ENCODE results near the gene SFI1.
"Not testable (repeated sequence)": the region's sequence is repeated elsewhere in the genome, so short reads cannot be mapped to it uniquely, and the experiment has no call there.

Gene SFI1

DNA sequence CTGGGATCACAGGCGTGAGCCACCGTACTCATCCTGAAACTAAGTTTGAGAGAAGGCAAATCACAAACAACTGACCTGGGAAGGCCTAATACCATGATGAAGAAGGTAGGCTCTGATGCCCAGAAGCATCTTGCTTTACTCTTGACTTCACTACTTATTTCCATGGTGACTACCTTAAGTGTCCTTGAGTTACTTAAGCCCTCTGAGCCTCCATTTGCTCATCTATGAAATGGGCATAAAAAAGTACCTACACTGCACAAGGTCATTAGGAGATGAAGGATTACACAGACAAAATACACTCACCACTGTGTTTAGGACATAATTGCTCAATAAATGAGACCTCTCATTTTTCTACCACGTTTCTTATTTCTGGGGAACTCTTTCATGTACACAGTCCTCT is 34.6 kb upstream of the SFI1 start:
- ChIA-PET CTCF (interaction anchor here (0.6 kb wide), 1 partner anchor 183 kb away, joined by 5 read pairs; no protein-coding TSS in a partner anchor), POLR2A (ENCODE audit: low non-redundant PET) (no interaction called here)
- DNase-seq (ENCODE audit: low spot score), result no peak
- H3K27ac ChIP-seq, result no peak overlapping the region
- TF ChIP-seq, protein P1, sequence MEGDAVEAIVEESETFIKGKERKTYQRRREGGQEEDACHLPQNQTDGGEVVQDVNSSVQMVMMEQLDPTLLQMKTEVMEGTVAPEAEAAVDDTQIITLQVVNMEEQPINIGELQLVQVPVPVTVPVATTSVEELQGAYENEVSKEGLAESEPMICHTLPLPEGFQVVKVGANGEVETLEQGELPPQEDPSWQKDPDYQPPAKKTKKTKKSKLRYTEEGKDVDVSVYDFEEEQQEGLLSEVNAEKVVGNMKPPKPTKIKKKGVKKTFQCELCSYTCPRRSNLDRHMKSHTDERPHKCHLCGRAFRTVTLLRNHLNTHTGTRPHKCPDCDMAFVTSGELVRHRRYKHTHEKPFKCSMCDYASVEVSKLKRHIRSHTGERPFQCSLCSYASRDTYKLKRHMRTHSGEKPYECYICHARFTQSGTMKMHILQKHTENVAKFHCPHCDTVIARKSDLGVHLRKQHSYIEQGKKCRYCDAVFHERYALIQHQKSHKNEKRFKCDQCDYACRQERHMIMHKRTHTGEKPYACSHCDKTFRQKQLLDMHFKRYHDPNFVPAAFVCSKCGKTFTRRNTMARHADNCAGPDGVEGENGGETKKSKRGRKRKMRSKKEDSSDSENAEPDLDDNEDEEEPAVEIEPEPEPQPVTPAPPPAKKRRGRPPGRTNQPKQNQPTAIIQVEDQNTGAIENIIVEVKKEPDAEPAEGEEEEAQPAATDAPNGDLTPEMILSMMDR (conservative IDR thresholded peaks at IDR 0.05; ENCODE audit: low read depth), result no peak

DNA sequence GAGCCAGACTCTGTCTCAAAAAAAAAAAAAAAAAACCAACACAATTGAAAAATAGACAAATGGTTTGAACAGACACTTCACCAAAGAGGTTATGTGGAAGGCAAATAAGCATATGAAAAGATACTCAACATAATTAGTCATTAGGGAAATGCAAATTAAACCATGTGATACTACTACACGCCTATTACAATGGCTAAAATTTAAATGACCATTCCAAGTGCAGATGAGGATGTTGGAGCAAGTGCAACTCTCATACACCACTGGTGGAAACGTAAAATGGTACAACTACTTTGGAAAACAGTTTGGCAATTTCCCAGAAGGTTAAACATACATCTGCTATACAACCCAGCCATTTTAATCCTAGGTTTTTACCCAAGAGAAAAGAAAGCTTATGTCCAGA is 31.0 kb upstream of the SFI1 start:
- TF ChIP-seq, protein P1 (conservative IDR thresholded peaks at IDR 0.05; ENCODE audit: low read depth), result no peak
- ChIA-PET POLR2A (ENCODE audit: low non-redundant PET) (interaction anchor here (0.6 kb wide), 1 partner anchor 24 kb away, joined by 6 read pairs; no protein-coding TSS in a partner anchor), CTCF (no interaction called here)
- DNase-seq (ENCODE audit: low spot score), result no peak
- H3K27ac ChIP-seq, result no peak overlapping the region

DNA sequence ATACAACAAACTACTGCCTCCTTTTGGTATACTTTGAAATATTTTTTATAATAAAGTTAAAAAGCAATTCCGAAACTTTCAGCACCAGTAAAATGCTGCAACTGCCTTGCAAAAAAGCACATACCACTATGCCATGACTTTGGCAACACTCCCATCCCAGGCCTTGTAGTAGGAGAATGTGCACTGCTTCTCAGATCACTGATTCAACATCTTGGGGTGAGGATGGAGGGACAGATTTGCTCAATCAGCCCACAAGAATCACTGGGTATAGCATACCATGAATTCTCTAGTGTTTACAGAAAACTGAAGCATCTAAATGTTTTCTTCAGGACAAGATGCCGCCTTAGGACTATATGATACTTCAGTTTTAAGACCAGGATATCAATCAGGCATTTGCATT is 21.6 kb upstream of the SFI1 start:
- POLR2A ChIA-PET (ENCODE audit: low non-redundant PET), result no interaction called here
- DNase-seq (ENCODE audit: low spot score), result no peak
- CTCF ChIA-PET, result no interaction called here
- H3K27ac ChIP-seq, result no peak overlapping the region
- TF ChIP-seq, protein P1 (conservative IDR thresholded peaks at IDR 0.05; ENCODE audit: low read depth), result no peak

DNA sequence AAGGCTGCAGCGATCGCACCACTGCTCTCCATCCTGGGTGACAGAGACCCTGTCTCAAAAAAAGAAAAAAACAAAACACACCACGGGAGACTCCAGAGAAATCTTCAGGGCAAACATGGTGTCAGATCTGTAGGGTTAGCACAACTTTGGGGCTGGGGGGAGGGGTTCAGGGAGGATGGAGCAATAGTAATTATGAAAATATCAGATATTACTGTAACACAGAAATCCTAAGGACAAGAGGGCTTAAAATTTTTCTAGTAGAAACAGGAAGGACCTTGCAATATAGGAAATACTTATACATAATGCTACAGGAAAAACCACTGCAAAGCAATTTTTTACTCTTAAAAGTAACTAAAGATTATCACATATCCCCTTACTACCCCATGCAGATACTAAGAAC is 20.5 kb upstream of the SFI1 start:
- ChIA-PET POLR2A (ENCODE audit: low non-redundant PET) (no interaction called here), CTCF (no interaction called here)
- TF ChIP-seq, protein P1 (conservative IDR thresholded peaks at IDR 0.05; ENCODE audit: low read depth), result no peak

DNA sequence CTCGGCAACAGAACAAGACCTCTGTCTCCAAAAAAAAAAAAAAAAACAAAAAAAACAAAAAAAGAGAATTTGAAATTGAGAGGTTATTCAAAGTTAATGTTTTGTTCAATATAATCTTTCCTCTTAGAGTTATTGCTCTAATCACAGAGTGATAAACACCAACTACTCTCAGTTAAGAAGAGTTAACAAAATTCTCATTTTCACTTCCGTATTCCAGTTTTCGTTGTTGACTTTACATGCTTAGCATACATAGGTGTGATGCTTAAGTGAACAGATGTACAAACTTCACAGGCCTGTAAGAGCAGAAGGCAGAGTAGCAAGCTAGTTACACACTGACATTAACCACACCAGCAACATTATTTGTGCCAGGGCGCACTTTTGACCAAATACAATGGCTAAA is 19.0 kb upstream of the SFI1 start:
- no peak overlapping the region for H3K27ac ChIP-seq
- CTCF ChIA-PET, result no interaction called here
- POLR2A ChIA-PET (ENCODE audit: low non-redundant PET), result no interaction called here
- no peak for DNase-seq (ENCODE audit: low spot score)
- TF ChIP-seq, protein P1 (conservative IDR thresholded peaks at IDR 0.05; ENCODE audit: low read depth), result no peak

More for the DNA sequence above, 20.5 kb upstream of the SFI1 start:
- no peak for DNase-seq (ENCODE audit: low spot score)
- H3K27ac ChIP-seq, result no peak overlapping the region

DNA sequence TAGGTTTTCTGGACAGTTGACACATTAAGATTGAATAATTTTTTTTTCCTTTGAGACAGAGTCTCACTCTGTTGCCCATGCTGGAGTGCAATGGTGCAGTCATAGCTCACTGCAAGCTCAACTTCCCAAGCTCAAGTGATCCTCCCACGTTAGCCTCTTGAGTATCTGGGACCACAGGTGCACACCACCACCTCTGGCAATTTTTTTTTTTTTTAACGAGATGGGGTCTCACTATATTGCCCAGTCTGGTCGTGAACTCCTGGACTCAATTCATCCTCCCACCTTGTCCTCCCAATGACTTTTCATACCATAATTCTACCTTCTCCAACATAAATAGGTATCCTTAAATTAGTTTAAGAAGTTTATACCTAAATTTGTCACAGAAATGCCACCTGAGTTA is 15.2 kb upstream of the SFI1 start:
- TF ChIP-seq, protein P1 (conservative IDR thresholded peaks at IDR 0.05; ENCODE audit: low read depth), result no peak
- DNase-seq (ENCODE audit: low spot score), result no peak
- no peak overlapping the region for H3K27ac ChIP-seq
- POLR2A ChIA-PET (ENCODE audit: low non-redundant PET), result no interaction called here
- CTCF ChIA-PET, result no interaction called here

DNA sequence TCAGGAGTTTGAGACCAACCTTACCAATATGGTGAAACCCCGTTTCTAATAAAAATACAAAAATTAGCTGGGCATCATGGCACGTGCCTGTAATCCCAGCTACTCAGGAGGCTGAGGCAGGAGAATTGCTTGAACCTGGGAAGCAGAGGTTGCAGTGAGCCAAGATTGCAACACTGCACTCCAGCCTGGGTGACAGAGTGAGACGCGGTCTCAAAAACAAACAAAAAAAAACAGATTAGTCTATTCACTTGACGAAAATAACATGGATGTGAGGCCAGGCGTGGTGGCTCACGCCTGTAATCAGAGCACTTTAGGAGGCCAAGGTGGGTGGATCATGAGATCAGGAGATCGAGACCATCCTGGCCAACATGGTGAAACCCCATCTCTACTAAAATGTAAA is 13.9 kb upstream of the SFI1 start:
- not testable (repeated sequence) for DNase-seq (ENCODE audit: low spot score)

DNA sequence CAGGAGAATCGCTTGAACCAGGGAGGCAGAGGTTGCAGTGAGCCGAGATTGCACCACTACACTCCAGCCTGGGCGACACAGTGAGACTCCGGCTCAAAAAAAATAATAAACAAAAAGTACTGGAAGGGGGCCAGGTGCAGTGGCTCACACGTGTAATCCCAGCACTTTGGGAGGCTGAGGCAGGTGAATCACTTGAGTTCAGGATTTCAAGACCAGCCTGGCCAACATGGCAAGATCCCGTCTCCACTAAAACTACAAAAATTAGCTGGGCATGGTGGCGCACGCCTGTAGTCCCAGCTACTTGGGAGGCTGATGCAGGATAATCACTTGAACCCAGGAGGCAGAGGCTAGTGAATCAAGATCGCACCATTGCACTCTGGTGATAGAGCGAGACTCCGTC is 10.0 kb upstream of the SFI1 start:
- DNase-seq (ENCODE audit: low spot score); CTCF ChIA-PET; H3K27ac ChIP-seq; POLR2A ChIA-PET (ENCODE audit: low non-redundant PET): not testable (repeated sequence)

More for the DNA sequence above, 13.9 kb upstream of the SFI1 start:
- POLR2A ChIA-PET (ENCODE audit: low non-redundant PET); H3K27ac ChIP-seq; CTCF ChIA-PET: not testable (repeated sequence)

Measured in RWPE1 (cell line).